OCI-LY1 (cell line): ENCODE data around the gene ABHD1.
"Not testable (repeated sequence)": the region's sequence is repeated elsewhere in the genome, so short reads cannot be mapped to it uniquely, and the experiment has no call there.

Experiments
- H2AFZ ChIP-seq: fragments of 200-600 bp; sonication (generic), shearing (Covaris generic); 2 replicates; pipeline ENCODE4 v1.6.0; 2014; ENCODE audit warnings: antibody characterized with exemption, mild to moderate bottlenecking, low read length
- H3F3A ChIP-seq: fragments of 200-600 bp; sonication (generic), shearing (Covaris generic); 2 replicates; pipeline ENCODE4 v1.6.0; 2014; ENCODE audit warnings: mild to moderate bottlenecking, antibody characterized with exemption, low read length, moderate library complexity; ENCODE audit not compliant: insufficient read depth
- H3K27ac ChIP-seq: fragments of 200-600 bp; sonication (generic); 2 replicates; pipeline ENCODE4 v1.5.1; 2014; ENCODE audit warnings: low read length, mixed run types, mild to moderate bottlenecking, low read depth; ENCODE audit not compliant: poor library complexity, severe bottlenecking
- H3K27me3 ChIP-seq: fragments of 200-600 bp; sonication (generic); 2 replicates; pipeline ENCODE4 v1.6.0; 2014; ENCODE audit warnings: antibody characterized with exemption, mild to moderate bottlenecking, low read length, moderate library complexity; ENCODE audit not compliant: insufficient read depth
- H3K36me3 ChIP-seq: fragments of 200-600 bp; sonication (generic); 2 replicates; pipeline ENCODE4 v1.6.1; 2014; ENCODE audit warnings: mild to moderate bottlenecking, antibody characterized with exemption, low read length, moderate library complexity, mixed read lengths; ENCODE audit not compliant: insufficient read depth
- H3K4me1 ChIP-seq: fragments of 200-600 bp; sonication (generic); 2 replicates; pipeline ENCODE4 v1.5.1; 2014; ENCODE audit warnings: mild to moderate bottlenecking, low read length, moderate library complexity; ENCODE audit not compliant: insufficient read depth, severe bottlenecking
- H3K4me2 ChIP-seq: fragments of 200-600 bp; sonication (generic), shearing (Covaris generic); 2 replicates; pipeline ENCODE4 v1.6.1; 2014; ENCODE audit warnings: low read length
- H3K4me3 ChIP-seq: fragments of 200-600 bp; sonication (generic); 2 replicates; pipeline ENCODE4 v1.5.1; 2014; ENCODE audit warnings: low read length, low read depth, mild to moderate bottlenecking, mixed read lengths; ENCODE audit not compliant: poor library complexity, severe bottlenecking
- H3K79me2 ChIP-seq: fragments of 200-600 bp; shearing (Covaris generic); 2 replicates; pipeline ENCODE4 v1.6.1; 2016; ENCODE audit warnings: mixed run types, low read length, mixed read lengths; ENCODE audit not compliant: insufficient read depth
- H3K9ac ChIP-seq: fragments of 200-600 bp; sonication (generic), shearing (Covaris generic); 2 replicates; pipeline ENCODE4 v1.6.1; 2014; ENCODE audit warnings: mild to moderate bottlenecking, low read length, mixed read lengths
- H3K9me2 ChIP-seq: fragments of 200-600 bp; sonication (generic), shearing (Covaris generic); 2 replicates; pipeline ENCODE4 v1.6.1; 2014; ENCODE audit warnings: low read depth, mild to moderate bottlenecking, low read length, mixed read lengths
- H3K9me3 ChIP-seq: fragments of 200-600 bp; shearing (Covaris generic); 2 replicates; pipeline ENCODE4 v1.6.1; 2014; ENCODE audit warnings: low read length, mixed read lengths
- H4K20me1 ChIP-seq: fragments of 200-600 bp; sonication (generic), shearing (Covaris generic); 2 replicates; pipeline ENCODE4 v1.6.0; 2016; ENCODE audit warnings: mild to moderate bottlenecking, low read length; ENCODE audit not compliant: insufficient read depth
- EZH2 ChIP-seq: fragments of 200-600 bp; sonication (generic), shearing (Covaris generic); IDR thresholded peaks from 2 replicates; pipeline ENCODE4 v1.8.0; 2017; ENCODE audit warnings: borderline replicate concordance, mixed run types, mild to moderate bottlenecking, antibody characterized with exemption, low read length, moderate library complexity, mixed read lengths
- TF ChIP-seq, protein P1 (sequence below): fragments of 200-600 bp; sonication (generic), shearing (Covaris generic); IDR thresholded peaks from 2 replicates; pipeline ENCODE4 v1.5.1; 2017; ENCODE audit warnings: mild to moderate bottlenecking, antibody characterized with exemption, low read length, moderate library complexity, mixed read lengths

Gene ABHD1

DNA sequence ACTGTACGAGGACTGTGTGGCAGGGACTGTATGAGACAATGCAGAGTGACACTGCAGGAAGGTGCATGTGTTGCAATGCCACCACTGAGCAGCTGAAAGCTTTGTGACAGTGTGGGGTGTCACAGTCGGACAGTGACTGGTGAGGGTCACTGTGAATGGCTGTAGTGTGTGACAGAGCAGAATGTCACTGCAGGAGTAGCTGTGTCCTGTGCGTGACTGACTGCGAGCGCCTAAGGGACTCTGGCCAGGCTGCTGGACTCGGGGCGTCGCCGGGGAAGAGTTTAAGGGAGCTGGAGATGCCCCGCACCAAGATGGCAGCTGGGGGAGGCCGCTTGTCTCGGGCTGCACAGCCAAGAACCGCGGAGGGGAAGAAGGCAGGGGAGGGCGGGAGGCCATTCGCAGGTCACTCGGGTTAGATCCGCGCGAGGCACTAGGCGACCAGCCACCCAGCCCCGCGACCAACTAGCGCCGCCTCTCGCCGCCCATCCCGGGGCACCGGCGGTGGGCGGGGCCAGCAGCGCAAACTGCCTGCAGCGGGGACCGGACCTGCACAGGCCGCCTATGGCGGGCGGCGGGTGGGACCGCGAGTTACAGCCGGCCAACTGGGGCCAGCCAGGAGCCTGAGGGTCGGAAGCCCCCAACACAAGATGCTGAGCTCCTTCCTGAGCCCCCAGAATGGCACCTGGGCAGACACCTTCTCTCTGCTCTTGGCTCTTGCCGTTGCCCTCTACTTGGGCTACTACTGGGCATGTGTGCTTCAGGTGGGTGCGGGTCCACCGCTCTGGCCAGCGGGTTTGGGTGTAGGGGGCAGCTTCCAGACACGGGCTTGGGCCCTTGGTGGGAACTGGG lies at the start of gene ABHD1:
Gene ABHD1 (plus strand): TSS at position 514 of the 849 bp plus-strand sequence. CDS start 134 bp downstream, at position 648.
- H3K27me3 ChIP-seq = no peaks in the 10 kb centered on the region
- H3K27ac ChIP-seq = no peak within 1 kb of the TSS
- peak within 1 kb of the TSS; percentile 60 for H3K4me3 ChIP-seq
- H3K79me2 ChIP-seq = no peaks in the 10 kb centered on the region
- peaks cover 17% of the 10 kb centered on the region for H3K4me1 ChIP-seq
- no peaks in the 10 kb centered on the region for H3K36me3 ChIP-seq
- no peaks in the 10 kb centered on the region for H3K9me3 ChIP-seq
- TF ChIP-seq EZH2 = no peak
- TF ChIP-seq, protein P1, sequence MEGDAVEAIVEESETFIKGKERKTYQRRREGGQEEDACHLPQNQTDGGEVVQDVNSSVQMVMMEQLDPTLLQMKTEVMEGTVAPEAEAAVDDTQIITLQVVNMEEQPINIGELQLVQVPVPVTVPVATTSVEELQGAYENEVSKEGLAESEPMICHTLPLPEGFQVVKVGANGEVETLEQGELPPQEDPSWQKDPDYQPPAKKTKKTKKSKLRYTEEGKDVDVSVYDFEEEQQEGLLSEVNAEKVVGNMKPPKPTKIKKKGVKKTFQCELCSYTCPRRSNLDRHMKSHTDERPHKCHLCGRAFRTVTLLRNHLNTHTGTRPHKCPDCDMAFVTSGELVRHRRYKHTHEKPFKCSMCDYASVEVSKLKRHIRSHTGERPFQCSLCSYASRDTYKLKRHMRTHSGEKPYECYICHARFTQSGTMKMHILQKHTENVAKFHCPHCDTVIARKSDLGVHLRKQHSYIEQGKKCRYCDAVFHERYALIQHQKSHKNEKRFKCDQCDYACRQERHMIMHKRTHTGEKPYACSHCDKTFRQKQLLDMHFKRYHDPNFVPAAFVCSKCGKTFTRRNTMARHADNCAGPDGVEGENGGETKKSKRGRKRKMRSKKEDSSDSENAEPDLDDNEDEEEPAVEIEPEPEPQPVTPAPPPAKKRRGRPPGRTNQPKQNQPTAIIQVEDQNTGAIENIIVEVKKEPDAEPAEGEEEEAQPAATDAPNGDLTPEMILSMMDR = no peak
- no peaks in the 10 kb centered on the region for H3F3A ChIP-seq
- no peaks in the 10 kb centered on the region for H3K9me2 ChIP-seq
- H4K20me1 ChIP-seq = no peaks in the 10 kb centered on the region
- peak within 1 kb of the TSS; percentile 67; the same call in 1 of the 2 replicates for H2AFZ ChIP-seq
- peak within 1 kb of the TSS; percentile 35; the same call in 1 of the 2 replicates for H3K9ac ChIP-seq
- peak within 1 kb of the TSS; percentile 67 for H3K4me2 ChIP-seq

GRCh38 chr2:27074738-27075565 lies 48.7 kb upstream of the ABHD1 start:
- Histone ChIP-seq H3K27ac (peak overlapping the region; percentile 59), H3K4me1 (peaks cover 47% of the 10 kb centered on the region), H3K79me2 (peaks cover 10% of the 10 kb centered on the region; the same call in 1 of the 2 replicates), H3K9ac (no peak overlapping the region; the same call in 1 of the 2 replicates), H3K9me3 (no peaks in the 10 kb centered on the region), H3K36me3 (peaks cover 5% of the 10 kb centered on the region; the same call in 1 of the 2 replicates), H3K27me3 (no peaks in the 10 kb centered on the region; the same call in 1 of the 2 replicates), H3K4me3 (no peak overlapping the region), H2AFZ (no peak overlapping the region), H3K9me2 (no peaks in the 10 kb centered on the region), H3F3A (no peaks in the 10 kb centered on the region), H3K4me2 (peak overlapping the region; percentile 42), H4K20me1 (no peaks in the 10 kb centered on the region)
- TF ChIP-seq, protein P1 = no peak
- TF ChIP-seq EZH2 = no peak

DNA sequence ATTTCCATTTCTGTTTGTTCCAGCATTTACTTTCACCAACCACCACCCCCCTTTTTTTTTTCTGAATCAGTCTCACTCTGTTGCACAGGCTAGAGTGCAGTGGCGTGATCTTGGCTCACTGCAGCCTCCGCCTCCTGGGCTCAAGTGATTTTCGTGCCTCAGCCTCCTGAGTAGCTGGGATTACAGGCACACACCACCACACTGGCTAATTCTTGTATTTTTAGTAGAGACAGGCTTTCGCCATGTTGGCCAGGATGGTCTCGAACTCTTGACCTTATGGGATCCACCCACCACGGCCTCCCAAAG lies 48.1 kb upstream of the ABHD1 start:
- H4K20me1 ChIP-seq, H3K4me3 ChIP-seq, H3K9me2 ChIP-seq, H3K27me3 ChIP-seq, H3F3A ChIP-seq, H3K9ac ChIP-seq, H2AFZ ChIP-seq, H3K9me3 ChIP-seq, H3K79me2 ChIP-seq, H3K36me3 ChIP-seq: not testable (repeated sequence)
- Histone ChIP-seq H3K27ac (peak overlapping the region; percentile 59), H3K4me2 (peak overlapping the region; percentile 42), H3K4me1 (peaks cover 41% of the 10 kb centered on the region)
